ENCODE results near the gene EFCAB12.
"Not testable (repeated sequence)": the region's sequence is repeated elsewhere in the genome, so short reads cannot be mapped to it uniquely, and the experiment has no call there.

The EFCAB12 gene

DNA sequence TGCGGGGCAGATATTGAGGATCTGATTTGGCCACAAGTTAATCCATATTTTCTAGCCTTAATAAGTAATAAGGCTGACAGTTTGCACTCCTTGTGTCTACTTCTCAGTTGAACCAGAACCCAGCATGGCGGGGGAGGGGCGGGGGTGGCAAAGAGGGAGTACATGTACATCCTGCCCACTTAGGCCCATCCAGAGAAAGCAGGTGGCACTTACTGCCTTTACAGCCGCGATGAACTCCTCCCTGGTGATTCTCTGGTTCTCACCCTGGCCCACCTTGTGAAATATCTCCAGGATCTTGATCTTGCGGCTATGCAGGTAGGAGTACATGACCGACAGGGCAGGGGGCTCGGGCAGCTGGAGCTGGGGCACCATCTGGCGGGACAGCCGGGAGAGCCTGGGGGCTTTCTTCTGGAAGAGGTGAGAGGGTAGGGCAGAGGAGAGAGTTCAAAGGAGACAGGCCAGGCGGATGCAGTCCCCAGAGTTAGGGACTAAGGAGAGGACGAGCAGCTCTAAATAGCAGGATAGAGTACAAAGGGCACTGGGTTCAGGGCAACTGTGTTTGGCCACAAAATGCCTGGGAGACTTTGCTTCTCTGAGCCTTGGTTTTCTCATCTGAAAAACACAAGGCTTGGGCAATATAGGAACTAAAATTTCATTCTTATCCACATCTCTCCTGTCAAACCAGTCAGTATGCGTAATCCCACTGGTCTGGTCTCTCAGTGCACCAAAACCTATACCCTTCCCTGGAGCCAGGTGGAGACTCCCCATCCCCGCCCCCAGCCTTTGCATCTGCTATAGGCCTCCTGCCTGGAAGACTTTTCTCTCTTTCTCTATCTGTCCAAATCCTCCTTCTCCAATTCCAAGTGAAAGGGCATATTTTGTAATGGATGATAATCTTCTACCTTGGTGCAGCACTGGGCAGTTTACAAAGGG, 10.1 kb downstream of the EFCAB12 start:
- no peak for DNase-seq

- no peak for DNase-seq
Measured at GRCh38 chr3:129417326-129417725, 11.1 kb downstream of the EFCAB12 start.

GRCh38 chr3:129416415-129416814, 12.0 kb downstream of the EFCAB12 start:
- no peak for DNase-seq

GRCh38 chr3:129415830-129416229, 12.6 kb downstream of the EFCAB12 start:
- no peak for DNase-seq

DNA sequence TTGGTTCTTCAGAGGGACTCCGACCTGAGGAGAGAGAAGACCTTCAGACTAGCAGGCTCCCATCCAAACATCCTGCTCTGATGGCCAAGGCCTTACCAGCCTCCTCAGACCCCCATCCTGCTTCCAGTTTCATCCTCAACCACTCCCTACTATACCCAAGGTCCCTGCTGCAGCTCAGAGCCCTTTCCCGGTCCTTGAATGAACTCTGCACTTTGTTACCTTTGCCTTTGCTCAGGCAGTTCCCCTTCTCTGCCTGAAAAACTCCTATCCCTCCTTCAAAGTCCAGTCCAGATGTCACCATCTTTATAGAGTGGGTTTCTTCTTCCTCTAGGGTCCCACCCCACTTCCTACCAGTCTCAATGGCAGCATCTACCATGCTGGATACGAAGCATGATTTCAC, 13.1 kb downstream of the EFCAB12 start:
- no peak for DNase-seq

- no peak for DNase-seq
Measured at GRCh38 chr3:129413687-129414506, 14.5 kb downstream of the EFCAB12 start.

- DNase-seq = not testable (repeated sequence)
Measured at GRCh38 chr3:129413238-129413637, 15.2 kb downstream of the EFCAB12 start.

DNA sequence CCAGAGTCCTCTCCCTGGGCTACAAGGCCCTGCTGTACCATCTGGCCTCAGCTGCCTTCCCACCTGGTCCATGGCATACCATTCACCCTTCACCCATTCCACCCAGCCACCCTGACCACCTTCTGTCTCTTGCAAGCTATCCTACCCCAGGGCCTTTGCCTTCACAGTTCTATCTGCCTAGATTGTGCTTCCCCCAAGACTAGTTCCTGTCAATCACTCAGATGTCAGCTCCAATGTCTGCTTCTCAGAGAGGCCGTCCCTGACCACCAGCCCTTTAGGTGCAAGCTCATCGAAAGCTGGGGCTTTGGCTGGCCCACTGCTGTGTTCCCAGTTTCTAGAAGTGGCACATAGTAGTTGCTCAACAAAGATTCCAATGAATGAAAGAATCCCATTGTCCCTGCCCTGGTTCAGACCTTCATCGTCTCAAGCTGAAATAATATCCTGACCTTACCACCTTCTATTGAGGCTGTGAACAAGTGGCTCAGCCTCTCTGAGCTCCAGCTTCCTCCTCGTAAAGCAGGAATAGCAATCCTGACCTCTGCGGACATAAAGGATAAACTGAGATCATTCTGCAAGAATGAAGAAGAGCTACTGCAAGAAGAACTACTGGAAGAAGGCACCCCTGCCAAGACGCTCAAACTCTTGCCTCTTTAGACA, 15.8 kb downstream of the EFCAB12 start:
- DNase-seq = no peak

DNA sequence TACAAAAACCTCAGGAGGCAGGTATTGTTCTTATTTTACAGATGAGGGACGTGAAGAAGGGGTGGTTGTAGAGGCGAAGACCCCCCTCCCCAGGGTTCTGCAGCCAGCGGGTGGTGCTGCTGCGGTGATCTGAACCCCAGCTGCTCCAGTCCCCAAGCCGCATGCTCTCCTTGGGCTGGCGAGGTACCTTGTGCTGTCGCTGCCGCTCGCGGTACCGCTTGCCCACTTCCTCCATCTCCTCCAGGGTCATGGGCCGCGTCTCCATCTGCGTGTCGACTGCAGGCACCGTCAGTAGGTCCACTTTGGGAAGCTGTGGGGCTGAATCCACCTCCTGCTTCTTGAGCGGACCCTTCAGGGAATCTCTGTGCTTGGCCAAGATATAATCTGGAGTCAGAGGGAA, 17.5 kb downstream of the EFCAB12 start:
- DNase-seq = no peak

GRCh38 chr3:129409541-129409940, 18.9 kb downstream of the EFCAB12 start:
- DNase-seq = no peak

GRCh38 chr3:129404610-129405009, 23.8 kb downstream of the EFCAB12 start:
- DNase-seq = no peak

- no peak for DNase-seq
Measured at GRCh38 chr3:129404130-129404529, 24.3 kb downstream of the EFCAB12 start.

- DNase-seq = no peak
Measured at GRCh38 chr3:129403450-129403849, 25.0 kb downstream of the EFCAB12 start.

- DNase-seq = no peak
Measured at GRCh38 chr3:129402616-129403015, 25.8 kb downstream of the EFCAB12 start.

DNA sequence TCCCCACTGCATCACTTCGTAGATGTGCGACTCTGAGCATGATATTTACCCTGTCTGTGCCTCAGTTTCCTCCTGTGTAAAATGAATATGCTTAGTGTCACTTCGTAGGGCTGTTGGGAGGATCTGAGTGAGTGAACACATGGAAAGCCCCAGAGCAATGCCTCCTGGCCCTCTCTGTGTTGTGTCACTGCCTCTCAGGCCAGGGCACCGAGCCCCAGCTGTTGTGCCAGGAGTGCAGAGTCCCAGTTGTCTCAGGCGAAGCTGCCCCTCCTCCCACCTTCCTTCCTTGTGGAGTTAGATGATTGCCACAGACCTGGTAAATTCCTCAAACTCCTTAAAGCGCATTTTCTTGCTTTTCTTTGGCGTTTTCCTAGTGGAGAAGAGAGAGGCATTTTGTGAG, 26.2 kb downstream of the EFCAB12 start:
- no peak for DNase-seq

DNA sequence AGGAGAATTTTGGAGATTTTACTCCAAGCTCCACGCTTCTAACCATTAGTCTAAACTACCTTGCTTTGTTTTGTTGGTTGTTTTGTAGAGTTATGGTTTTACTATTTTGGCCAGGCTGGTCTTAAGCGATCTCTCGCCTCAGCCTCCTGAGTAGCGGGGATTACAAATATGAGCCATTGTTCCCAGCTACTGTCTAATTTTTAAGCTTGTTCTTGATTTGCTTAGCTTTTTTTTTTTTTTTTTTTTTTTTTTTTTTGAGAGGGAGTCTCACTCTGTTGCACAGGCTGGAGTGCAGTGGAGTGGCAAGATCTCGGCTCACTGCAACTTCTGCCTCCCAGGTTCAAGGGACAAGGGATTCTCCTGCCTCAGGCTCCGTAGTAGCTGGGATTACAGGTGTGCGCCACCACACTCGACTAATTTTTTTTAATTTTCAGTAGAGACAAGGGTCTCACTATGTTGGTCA, 28.5 kb downstream of the EFCAB12 start:
- no peak for DNase-seq

- DNase-seq = peak; percentile 80
Measured at GRCh38 chr3:129399145-129399894, 29.1 kb downstream of the EFCAB12 start.

DNA sequence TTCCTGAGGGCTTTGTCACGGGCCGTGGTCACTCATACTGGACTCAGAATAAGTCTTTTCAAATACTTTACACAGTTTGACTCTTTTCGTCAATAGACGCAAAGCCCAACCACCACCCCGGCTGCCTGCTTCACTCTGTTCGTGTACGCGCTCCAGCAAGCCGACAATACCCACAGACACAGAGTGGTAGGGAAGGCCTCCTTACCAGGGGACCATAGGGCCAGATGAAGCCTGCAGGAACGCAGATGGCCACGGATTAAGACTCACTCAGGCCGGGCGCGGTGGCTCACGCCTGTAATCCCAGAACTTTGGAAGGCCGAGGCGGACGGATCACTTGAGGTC, 29.7 kb downstream of the EFCAB12 start:
- peak; percentile 15 for DNase-seq

DNA sequence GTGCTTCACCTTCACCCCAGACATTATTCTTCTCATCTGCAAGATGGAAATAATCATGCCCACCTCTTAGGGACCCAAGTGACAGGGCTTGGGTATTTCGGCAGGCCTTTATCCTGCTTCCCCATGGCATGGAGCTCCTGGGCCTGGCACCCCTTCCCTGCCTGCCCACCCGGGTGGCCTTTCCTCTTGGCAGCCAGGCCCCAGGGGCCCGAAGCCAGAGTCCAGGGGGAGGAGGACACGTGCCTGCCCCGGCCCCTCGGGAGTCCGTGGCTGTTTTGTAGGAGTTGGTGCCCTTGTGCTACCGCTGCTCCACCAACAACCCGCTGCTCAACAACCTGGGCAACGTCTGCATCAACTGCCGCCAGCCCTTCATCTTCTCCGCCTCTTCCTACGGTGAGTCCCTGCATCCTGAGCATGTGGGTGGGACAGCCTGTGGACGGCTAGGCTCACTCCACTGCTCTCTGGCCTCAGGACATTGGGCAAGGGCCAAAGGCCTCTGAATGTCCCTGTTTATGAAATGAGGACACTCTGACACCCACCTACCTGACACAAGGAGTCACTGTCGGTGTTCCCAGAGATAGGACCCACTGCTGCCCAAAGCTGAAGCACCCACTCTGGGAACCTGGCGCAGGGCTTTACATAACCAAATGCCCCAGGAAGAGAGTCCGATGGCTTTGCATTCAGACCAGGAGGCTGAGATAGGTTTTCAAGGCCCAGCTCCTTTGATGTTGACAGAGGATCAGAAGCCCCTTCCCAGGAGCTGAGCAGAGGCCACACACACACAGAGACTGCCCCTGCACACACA, 34.5 kb downstream of the EFCAB12 start:
- not testable (repeated sequence) for DNase-seq

GRCh38 chr3:129393271-129393670, 35.2 kb downstream of the EFCAB12 start:
- DNase-seq = no peak

GRCh38 chr3:129392106-129392887, 36.1 kb downstream of the EFCAB12 start:
- not testable (repeated sequence) for DNase-seq

Measured in CD4-positive, alpha-beta T cell treated with Interleukin-17A for 4 hours (primary cell).